Stimulated activated CD4-positive, alpha-beta T cell treated with anti-CD3 and anti-CD28 coated beads, Interleukin-4, amount 100 ng/mL, for 48 hours (primary cell): ENCODE results near the gene ANAPC5.
"Not testable (repeated sequence)": the region's sequence is repeated elsewhere in the genome, so short reads cannot be mapped to it uniquely, and the experiment has no call there.

Experiments used
- DNase-seq, 2 donors: peaks; one replicate each; pipeline ENCODE4 v3.0.0-alpha.2; 2020; ENCODE audit warnings: low read depth in 2 of 2

ANAPC5 gene

GRCh38 chr12:121285856-121286255 is 66.4 kb downstream of the ANAPC5 start:
- DNase-seq: no peak

GRCh38 chr12:121284551-121285390 is 67.4 kb downstream of the ANAPC5 start:
- no peak for DNase-seq

- no peak for DNase-seq
Measured at GRCh38 chr12:121283841-121284240, 68.4 kb downstream of the ANAPC5 start.

GRCh38 chr12:121283388-121283787 is 68.8 kb downstream of the ANAPC5 start:
- no peak for DNase-seq

- not testable (repeated sequence) for DNase-seq
Measured at GRCh38 chr12:121282910-121283309, 69.3 kb downstream of the ANAPC5 start.

GRCh38 chr12:121282072-121282742 is 70.0 kb downstream of the ANAPC5 start:
- no peak for DNase-seq

GRCh38 chr12:121281116-121281515 is 71.1 kb downstream of the ANAPC5 start:
- DNase-seq: not testable (repeated sequence)

- not testable (repeated sequence) for DNase-seq
Measured at GRCh38 chr12:121280531-121280930, 71.7 kb downstream of the ANAPC5 start.

- no peak for DNase-seq
Measured at GRCh38 chr12:121279507-121279915, 72.7 kb downstream of the ANAPC5 start.

- no peak for DNase-seq
Measured at GRCh38 chr12:121279071-121279375, 73.2 kb downstream of the ANAPC5 start.

GRCh38 chr12:121278169-121279070 is 73.8 kb downstream of the ANAPC5 start:
- no peak for DNase-seq

- DNase-seq: no peak
Measured at GRCh38 chr12:121277374-121277759, 74.8 kb downstream of the ANAPC5 start.

GRCh38 chr12:121274036-121274763 is 78.0 kb downstream of the ANAPC5 start:
- DNase-seq: no peak

GRCh38 chr12:121273364-121273896 is 78.8 kb downstream of the ANAPC5 start:
- no peak for DNase-seq

- DNase-seq: no peak
Measured at GRCh38 chr12:121267822-121268221, 84.4 kb downstream of the ANAPC5 start.

- no peak for DNase-seq
Measured at GRCh38 chr12:121264951-121265515, 87.2 kb downstream of the ANAPC5 start.

- DNase-seq: no peak
Measured at GRCh38 chr12:121264135-121264534, 88.1 kb downstream of the ANAPC5 start.

GRCh38 chr12:121263206-121263935 is 88.8 kb downstream of the ANAPC5 start:
- no peak for DNase-seq

- DNase-seq: no peak
Measured at GRCh38 chr12:121261398-121261797, 90.8 kb downstream of the ANAPC5 start.

GRCh38 chr12:121260091-121260490 is 92.1 kb downstream of the ANAPC5 start:
- no peak for DNase-seq
